Osteoblast (primary cell): ENCODE data around the gene DNAH8. TPM values are rescaled to one million over a fixed set of nuclear protein-coding genes. Genes with fewer than 3 reads are reported as not detected.

Experiments
- DNase-seq: peaks from one replicate; pipeline ENCODE4 v3.0.0; 2011; ENCODE audit warnings: low spot score, mixed read lengths; ENCODE audit not compliant: insufficient read length; ENCODE audit errors: missing footprints
- H2AFZ ChIP-seq: 2 replicates; pipeline ENCODE4 v1.6.0; 2011; ENCODE audit warnings: mild to moderate bottlenecking, low read length
- H3K27ac ChIP-seq: 2 replicates; pipeline ENCODE4 v1.5.1; 2011; ENCODE audit warnings: mild to moderate bottlenecking, low read depth, low read length, moderate library complexity
- H3K27me3 ChIP-seq: 2 replicates; pipeline ENCODE4 v1.6.0; 2012; ENCODE audit warnings: mild to moderate bottlenecking, control low read depth, inconsistent platforms, low read length, moderate library complexity; ENCODE audit not compliant: insufficient read depth
- H3K36me3 ChIP-seq: 2 replicates; pipeline ENCODE4 v1.5.1; 2011; ENCODE audit warnings: mild to moderate bottlenecking, low read length, control low read depth, moderate library complexity; ENCODE audit not compliant: insufficient read depth
- H3K4me1 ChIP-seq: 2 replicates; pipeline ENCODE4 v1.5.1; 2011; ENCODE audit warnings: mild to moderate bottlenecking, low read length, control low read depth, moderate library complexity; ENCODE audit not compliant: insufficient read depth
- H3K4me2 ChIP-seq: 2 replicates; pipeline ENCODE4 v1.6.0; 2011; ENCODE audit warnings: mild to moderate bottlenecking, low read length; ENCODE audit not compliant: insufficient read depth
- H3K4me3 ChIP-seq: fragments of 200-600 bp; sonication (generic); 3 replicates; pipeline ENCODE4 v1.5.1; 2012; ENCODE audit warnings: mild to moderate bottlenecking, low read length, inconsistent platforms; ENCODE audit not compliant: insufficient read depth
- H3K79me2 ChIP-seq: 2 replicates; pipeline ENCODE4 v1.6.0; 2012; ENCODE audit warnings: mild to moderate bottlenecking, low read length, control low read depth, inconsistent platforms; ENCODE audit not compliant: insufficient read depth
- H3K9me3 ChIP-seq: 2 replicates; pipeline ENCODE4 v1.5.1; 2011; ENCODE audit warnings: low read depth, low read length, control low read depth
- H4K20me1 ChIP-seq: 2 replicates; pipeline ENCODE4 v1.6.0; 2012; ENCODE audit warnings: mild to moderate bottlenecking, low read length, control low read depth; ENCODE audit not compliant: insufficient read depth
- CTCF ChIP-seq: IDR thresholded peaks from 2 replicates; pipeline ENCODE4 v1.5.1; 2011; ENCODE audit warnings: mild to moderate bottlenecking, low read depth, low read length, moderate library complexity; ENCODE audit errors: extremely low read depth
- total RNA-seq: library from RNA; depleted of rRNA; stranded (reverse); fragments of >200 nt; gene quantifications from 2 replicates; pipeline ENCODE4 v1.2.3, GENCODE V29; 2012

DNAH8 gene
- total RNA-seq, 1 donor: 0.36 TPM

GRCh38 chr6:39075807-39076622 lies 360.9 kb downstream of the DNAH8 start:
- Histone ChIP-seq H3K9me3 (no peaks in the 10 kb centered on the region), H3K79me2 (no peaks in the 10 kb centered on the region), H3K27me3 (no peaks in the 10 kb centered on the region), H3K4me2 (no peak overlapping the region), H3K27ac (no peak overlapping the region), H3K4me3 (no peak overlapping the region), H3K36me3 (no peaks in the 10 kb centered on the region), H4K20me1 (no peaks in the 10 kb centered on the region), H2AFZ (no peak overlapping the region), H3K4me1 (no peaks in the 10 kb centered on the region)
- peak; percentile 63 for DNase-seq
- no peak for TF ChIP-seq CTCF

GRCh38 chr6:39076623-39077535 lies 361.8 kb downstream of the DNAH8 start:
- no peaks in the 10 kb centered on the region for H3K9me3 ChIP-seq
- H2AFZ ChIP-seq: no peak overlapping the region
- H3K4me3 ChIP-seq: no peak overlapping the region
- H4K20me1 ChIP-seq: no peaks in the 10 kb centered on the region
- no peaks in the 10 kb centered on the region for H3K36me3 ChIP-seq
- H3K4me2 ChIP-seq: no peak overlapping the region
- H3K4me1 ChIP-seq: no peaks in the 10 kb centered on the region
- no peak overlapping the region for H3K27ac ChIP-seq
- DNase-seq: peak; percentile 77
- no peaks in the 10 kb centered on the region for H3K79me2 ChIP-seq
- no peak for TF ChIP-seq CTCF
- H3K27me3 ChIP-seq: no peaks in the 10 kb centered on the region

- DNase-seq: no peak
- no peaks in the 10 kb centered on the region for H4K20me1 ChIP-seq
- H3K79me2 ChIP-seq: no peaks in the 10 kb centered on the region
- H3K4me1 ChIP-seq: no peaks in the 10 kb centered on the region
- no peak overlapping the region for H3K4me2 ChIP-seq
- no peaks in the 10 kb centered on the region for H3K27me3 ChIP-seq
- no peak overlapping the region for H2AFZ ChIP-seq
- H3K4me3 ChIP-seq: no peak overlapping the region
- H3K27ac ChIP-seq: no peak overlapping the region
- TF ChIP-seq CTCF: no peak
- H3K9me3 ChIP-seq: no peaks in the 10 kb centered on the region
- no peaks in the 10 kb centered on the region for H3K36me3 ChIP-seq
Measured at GRCh38 chr6:39077882-39078594, 362.9 kb downstream of the DNAH8 start.
